Natural killer cell (primary cell): ENCODE data around the gene RARG. TPM values are rescaled to one million over a fixed set of nuclear protein-coding genes. Genes with fewer than 3 reads are reported as not detected.
A peak's percentile ranks its signal among the peaks of the same experiment; 100 is the strongest.
"Not testable (repeated sequence)": the region's sequence is repeated elsewhere in the genome, so short reads cannot be mapped to it uniquely, and the experiment has no call there.

Experiments
- ATAC-seq, 3 donors: fragments of 150-1000 bp in 2 of 3; fragments of 200-7000 bp in 1 of 3; cut with Tn5 transposase; 1 replicate in 1 of 3; 2 replicates in 2 of 3; pipeline ENCODE4 v1.10.0; 2021; ENCODE audit warnings: mild to moderate bottlenecking in 2 of 3, moderate library complexity in 2 of 3
- DNase-seq, 2 donors: peaks; one replicate each; pipeline versions ENCODE4 v3.0.0 to v3.0.0-alpha.2; 2013 to 2021; ENCODE audit warnings: mixed read lengths in 1 of 2
- H3K27ac ChIP-seq: one replicate; pipeline ENCODE4 v1.5.1; 2013; ENCODE audit warnings: mild to moderate bottlenecking, low read length
- H3K27me3 ChIP-seq: one replicate; pipeline ENCODE4 v1.6.1; 2013; ENCODE audit warnings: low read length; ENCODE audit not compliant: control insufficient read depth, insufficient read depth
- H3K36me3 ChIP-seq: one replicate; pipeline ENCODE4 v1.6.1; 2013; ENCODE audit warnings: low read length; ENCODE audit not compliant: control insufficient read depth, insufficient read depth
- H3K4me1 ChIP-seq: one replicate; pipeline ENCODE4 v1.6.1; 2013; ENCODE audit warnings: low read length; ENCODE audit not compliant: control insufficient read depth, insufficient read depth
- H3K4me3 ChIP-seq: one replicate; pipeline ENCODE4 v1.5.1; 2013; ENCODE audit warnings: low read length
- H3K9me3 ChIP-seq: one replicate; pipeline ENCODE4 v1.6.1; 2013; ENCODE audit warnings: low read length; ENCODE audit not compliant: control insufficient read depth, insufficient read depth
- H3K27ac Mint-ChIP-seq, 2 donors: one replicate each; pipeline ENCODE4 v1.8.0; 2022; ENCODE audit warnings: mild to moderate bottlenecking in 2 of 2, mixed read lengths in 2 of 2, moderate library complexity in 1 of 2
- H3K27me3 Mint-ChIP-seq, 2 donors: one replicate each; pipeline ENCODE4 v1.8.0; 2022; ENCODE audit warnings: low read depth in 2 of 2, mixed read lengths in 2 of 2
- H3K36me3 Mint-ChIP-seq: one replicate; pipeline ENCODE4 v1.8.0; 2022; ENCODE audit warnings: mixed read lengths
- H3K4me1 Mint-ChIP-seq, 2 donors: one replicate each; pipeline ENCODE4 v1.8.0; 2022; ENCODE audit warnings: mixed read lengths in 2 of 2
- H3K4me3 Mint-ChIP-seq: one replicate; pipeline ENCODE4 v1.8.0; 2022; ENCODE audit warnings: mild to moderate bottlenecking, moderate library complexity, mixed read lengths
- H3K9me3 Mint-ChIP-seq, 2 donors: one replicate each; pipeline ENCODE4 v1.8.0; 2022; ENCODE audit warnings: mixed read lengths in 2 of 2
- whole genome bisulfite sequencing: methylation state at CpG from one replicate; pipeline ENCODE4 v1.1.7; 2013; ENCODE audit warnings: missing lambda C conversion rate; ENCODE audit not compliant: insufficient coverage; 5-methylcytosine and 5-hydroxymethylcytosine counted together
- intact Hi-C: fragments of 100-400 bp; cut with micrococcal nuclease; formaldehyde crosslinking; loops from one replicate; pipeline ENCODE4 v1.14.2; 2022
- total RNA-seq, 4 donors: library from RNA; stranded (reverse); fragments of 120-200 nt in 1 of 4; gene quantifications; one replicate each; pipeline versions ENCODE4 v1.2.3 to v1.2.4, GENCODE V29; 2013 to 2022
- TF ChIP-seq, protein P1 (sequence below): fragments of 200-600 bp; IDR thresholded peaks from one replicate; pipeline ENCODE4 v1.8.0; 2022; ENCODE audit warnings: antibody characterized with exemption

Gene RARG
- total RNA-seq, 3 donors from 2014 or later (not counting 1 experiment from before 2014, with no cell fraction given), result 24.0 to 30.6 (median 27.5) TPM

DNA sequence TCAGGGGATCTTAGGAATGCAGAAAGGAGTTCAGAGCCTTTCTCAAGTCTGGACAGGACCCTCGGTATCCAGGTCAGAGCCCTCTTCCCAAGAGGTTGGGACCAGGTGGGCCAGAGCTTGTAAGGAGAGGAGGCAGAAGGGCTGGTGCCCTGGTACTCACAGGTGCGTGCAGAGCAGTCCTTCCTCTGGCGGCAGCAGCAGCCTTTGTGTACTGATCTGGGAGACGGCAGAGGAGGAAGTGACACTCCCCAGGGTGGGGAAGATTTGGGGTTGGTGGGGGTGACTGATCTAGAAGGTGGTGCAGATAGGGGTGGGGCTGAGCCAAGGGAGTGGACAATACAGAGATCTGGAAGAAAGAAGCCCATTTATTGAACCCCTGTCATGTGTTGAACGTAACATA lies 25.0 kb downstream of the RARG start, which contains the start of gene ITGB7:
Gene ITGB7 (minus strand): TSS at position 210 of the 400 bp plus-strand sequence. CDS start 6,808 bp downstream, outside the sequence.
- Histone ChIP-seq H3K27ac (peak within 1 kb of the TSS; percentile 52), H3K9me3 (no peaks in the 10 kb centered on the region), H3K27me3 (no peaks in the 10 kb centered on the region), H3K36me3 (peaks cover 17% of the 10 kb centered on the region), H3K4me1 (peaks cover 67% of the 10 kb centered on the region), H3K4me3 (peak within 1 kb of the TSS; percentile 47)
- H3K36me3 Mint-ChIP-seq, result no peaks in the 10 kb centered on the region
- H3K27me3 Mint-ChIP-seq, result no peaks in the 10 kb centered on the region
- H3K4me1 Mint-ChIP-seq, result peaks cover 49 to 70% of the 10 kb centered on the region in 2 donors
- TF ChIP-seq, protein P1, sequence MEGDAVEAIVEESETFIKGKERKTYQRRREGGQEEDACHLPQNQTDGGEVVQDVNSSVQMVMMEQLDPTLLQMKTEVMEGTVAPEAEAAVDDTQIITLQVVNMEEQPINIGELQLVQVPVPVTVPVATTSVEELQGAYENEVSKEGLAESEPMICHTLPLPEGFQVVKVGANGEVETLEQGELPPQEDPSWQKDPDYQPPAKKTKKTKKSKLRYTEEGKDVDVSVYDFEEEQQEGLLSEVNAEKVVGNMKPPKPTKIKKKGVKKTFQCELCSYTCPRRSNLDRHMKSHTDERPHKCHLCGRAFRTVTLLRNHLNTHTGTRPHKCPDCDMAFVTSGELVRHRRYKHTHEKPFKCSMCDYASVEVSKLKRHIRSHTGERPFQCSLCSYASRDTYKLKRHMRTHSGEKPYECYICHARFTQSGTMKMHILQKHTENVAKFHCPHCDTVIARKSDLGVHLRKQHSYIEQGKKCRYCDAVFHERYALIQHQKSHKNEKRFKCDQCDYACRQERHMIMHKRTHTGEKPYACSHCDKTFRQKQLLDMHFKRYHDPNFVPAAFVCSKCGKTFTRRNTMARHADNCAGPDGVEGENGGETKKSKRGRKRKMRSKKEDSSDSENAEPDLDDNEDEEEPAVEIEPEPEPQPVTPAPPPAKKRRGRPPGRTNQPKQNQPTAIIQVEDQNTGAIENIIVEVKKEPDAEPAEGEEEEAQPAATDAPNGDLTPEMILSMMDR, result no peak
- H3K27ac Mint-ChIP-seq, result peak within 1 kb of the TSS; percentile 75 to 79
- H3K9me3 Mint-ChIP-seq, result no peaks in the 10 kb centered on the region
- ATAC-seq, result peak; percentile 57 to 78 (median 59)
- 3% methylated on average over 4 of the region's 5 CpGs for WGBS
- peak; percentile 28 to 83 for DNase-seq
- H3K4me3 Mint-ChIP-seq, result peak within 1 kb of the TSS; percentile 86
- intact Hi-C loops, result loop anchor here (5.0 to 10.0 kb wide), 2 partner anchors 50 to 298 kb away; partner anchors contain the start of genes NPFF and TARBP2

DNA sequence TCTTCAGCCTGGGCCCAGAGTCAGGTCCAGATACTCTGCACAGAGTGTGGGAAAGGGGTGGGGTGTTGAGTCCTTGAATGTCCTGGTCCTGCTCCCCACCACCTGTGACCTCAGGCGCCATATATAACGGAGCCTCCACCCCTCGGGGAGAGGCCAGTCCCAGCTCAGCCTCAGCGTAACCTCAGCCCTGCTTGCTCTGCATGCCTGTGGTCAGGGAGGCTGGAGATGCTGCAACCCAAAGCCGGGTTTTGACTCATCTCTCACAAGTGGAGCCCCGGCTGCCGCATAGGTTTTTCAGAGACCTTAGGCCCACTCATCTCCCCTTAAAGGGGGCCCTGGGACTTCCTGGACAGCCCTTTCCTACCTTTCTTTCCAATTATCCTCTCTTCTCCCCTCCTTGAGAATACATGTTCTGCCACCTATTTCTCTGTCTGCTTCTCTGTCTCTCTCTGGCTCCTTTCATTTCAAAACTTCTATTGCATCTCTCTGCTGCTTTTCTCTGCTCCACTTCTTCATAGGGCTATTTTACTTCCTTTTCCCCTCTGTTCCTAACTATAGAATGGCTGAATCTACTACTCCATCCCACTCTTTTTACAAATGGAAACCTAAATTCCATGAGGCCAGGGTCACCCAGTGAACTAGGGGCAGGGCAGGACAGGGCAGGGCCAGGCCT lies 26.1 kb downstream of the RARG start:
- Mint-ChIP-seq H3K36me3 (peaks cover 4% of the 10 kb centered on the region), H3K27ac (peak overlapping the region; percentile 75 to 79), H3K27me3 (no peaks in the 10 kb centered on the region), H3K4me1 (peaks cover 58 to 71% of the 10 kb centered on the region in 2 donors), H3K9me3 (no peaks in the 10 kb centered on the region), H3K4me3 (peak overlapping the region; percentile 68)
- 1% methylated on average over 7 of the region's 7 CpGs for WGBS
- Histone ChIP-seq H3K36me3 (peaks cover 6% of the 10 kb centered on the region), H3K9me3 (no peaks in the 10 kb centered on the region), H3K4me3 (peak overlapping the region; percentile 47), H3K27ac (peak overlapping the region; percentile 52), H3K4me1 (peaks cover 74% of the 10 kb centered on the region), H3K27me3 (no peaks in the 10 kb centered on the region)
- peak; percentile 50 to 67 for DNase-seq
- intact Hi-C loops, result loop anchor here (5.0 to 10.0 kb wide), 2 partner anchors 49 to 299 kb away; partner anchors contain the start of genes NPFF and TARBP2
- TF ChIP-seq, protein P1, result no peak
- ATAC-seq, result peak; percentile 78 to 89 (median 81)

DNA sequence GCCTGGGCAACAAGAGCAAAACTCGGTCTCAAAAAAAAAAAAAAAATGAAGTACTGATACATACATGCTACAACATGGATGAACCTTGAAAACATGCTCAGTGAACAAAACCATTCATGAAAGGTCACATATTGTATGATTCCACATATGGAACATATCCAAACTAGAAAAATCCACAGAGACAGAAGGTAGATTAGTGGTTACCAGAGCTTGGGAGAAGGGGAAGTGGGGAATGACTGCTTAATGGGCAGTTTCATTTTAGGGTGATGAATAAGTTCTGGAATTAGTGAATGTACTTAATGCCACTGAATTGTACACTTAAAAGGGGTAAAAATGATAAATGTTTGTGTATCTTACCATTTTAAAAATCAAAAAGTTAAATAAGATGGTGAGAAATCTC lies 27.7 kb downstream of the RARG start:
- peaks cover 10% of the 10 kb centered on the region for H3K36me3 ChIP-seq

DNA sequence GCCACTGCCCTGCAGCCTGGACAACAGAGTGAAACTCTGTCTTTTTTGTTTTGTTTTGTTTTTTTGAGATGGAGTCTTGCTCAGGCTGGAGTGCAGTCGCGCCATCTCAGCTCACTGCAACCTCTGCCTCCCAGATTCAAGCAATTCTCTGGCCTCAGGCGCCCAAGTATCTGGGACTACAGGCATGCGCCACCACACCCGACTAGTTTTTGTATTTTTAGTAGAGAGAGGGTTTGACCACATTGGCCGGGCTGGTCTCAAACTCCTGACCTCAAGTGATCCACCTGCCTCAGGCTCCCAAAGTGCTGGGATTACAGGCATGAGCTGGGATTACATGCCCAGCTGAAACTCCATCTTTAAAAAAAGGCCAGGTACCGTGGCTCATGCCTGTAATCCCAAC lies 29.7 kb downstream of the RARG start:
- not testable (repeated sequence) for H3K27ac Mint-ChIP-seq, H3K9me3 Mint-ChIP-seq, H3K4me3 ChIP-seq, DNase-seq, H3K27ac ChIP-seq, H3K4me3 Mint-ChIP-seq, ATAC-seq, H3K9me3 ChIP-seq, H3K36me3 Mint-ChIP-seq, H3K27me3 Mint-ChIP-seq, H3K27me3 ChIP-seq
- Histone ChIP-seq H3K36me3 (peaks cover 12% of the 10 kb centered on the region), H3K4me1 (peaks cover 71% of the 10 kb centered on the region)
- 63% methylated on average over 7 of the region's 7 CpGs for WGBS
- peaks cover 67 to 79% of the 10 kb centered on the region in 2 donors for H3K4me1 Mint-ChIP-seq
- intact Hi-C loops, result loop anchor here (10.0 kb wide), 1 partner anchor 302 kb away; the partner anchor contains the start of genes NPFF and TARBP2

More for the DNA sequence above, 27.7 kb downstream of the RARG start:
- Histone ChIP-seq H3K27me3 (no peaks in the 10 kb centered on the region), H3K4me1 (peaks cover 74% of the 10 kb centered on the region), H3K9me3 (no peaks in the 10 kb centered on the region), H3K27ac (no peak overlapping the region), H3K4me3 (no peak overlapping the region)
- no peaks in the 10 kb centered on the region for H3K27me3 Mint-ChIP-seq
- peaks cover 6% of the 10 kb centered on the region for H3K36me3 Mint-ChIP-seq
- WGBS, result 100% methylated on average over 1 of the region's 1 CpG
- H3K4me3 Mint-ChIP-seq, result peak overlapping the region; percentile 29
- H3K4me1 Mint-ChIP-seq, result peaks cover 70 to 80% of the 10 kb centered on the region in 2 donors
- no peak for DNase-seq
- no peak overlapping the region for H3K27ac Mint-ChIP-seq
- no peak for ATAC-seq
- no peaks in the 10 kb centered on the region for H3K9me3 Mint-ChIP-seq
- intact Hi-C loops, result loop anchor here (10.0 kb wide), 1 partner anchor 300 kb away; the partner anchor contains the start of genes NPFF and TARBP2
- TF ChIP-seq, protein P1, result no peak
